A673 (cell line): Measurements from ENCODE around the gene MRPL24. TPM values are rescaled to one million over a fixed set of nuclear protein-coding genes. Genes with fewer than 3 reads are reported as not detected.

Source experiments
- BruUV-seq: library from RNA; stranded (reverse); fragments of 400-500 nt; replicated peaks from 2 replicates; lab custom pipeline; 2021; lab: Mats Ljungman, UMichigan
- CTCF ChIA-PET: fragments of 300-600 bp; sonication (Branson Sonifier 250); formaldehyde crosslinking; loops from one replicate; lab custom pipeline; 2022; ENCODE audit warnings: antibody characterized with exemption; lab: Charles Lee
- POLR2A ChIA-PET: fragments of 300-600 bp; sonication (Branson Sonifier 250); formaldehyde crosslinking; loops from one replicate; lab custom pipeline; 2022; ENCODE audit warnings: antibody characterized with exemption; ENCODE audit not compliant: low non-redundant PET; lab: Charles Lee
- DNase-seq: peaks from one replicate; pipeline ENCODE4 v3.0.0-alpha.2; 2015; ENCODE audit warnings: low spot score
- H3K27ac ChIP-seq: fragments of 200-600 bp; sonication (generic); 2 replicates; pipeline ENCODE4 v1.5.1; 2016; ENCODE audit warnings: mixed run types, low read depth, mild to moderate bottlenecking, mixed read lengths, antibody characterized with exemption, low read length; ENCODE audit not compliant: poor library complexity, severe bottlenecking
- H3K27me3 ChIP-seq: fragments of 200-600 bp; sonication (generic); replicated peaks from 2 replicates; pipeline ENCODE4 v1.6.1; 2017; ENCODE audit warnings: mixed run types, low read depth, mild to moderate bottlenecking, mixed read lengths, antibody characterized with exemption, low read length; ENCODE audit not compliant: insufficient read depth, poor library complexity
- H3K36me3 ChIP-seq: fragments of 200-600 bp; sonication (generic); 2 replicates; pipeline ENCODE4 v1.6.1; 2016; ENCODE audit warnings: mixed run types, mild to moderate bottlenecking, mixed read lengths, antibody characterized with exemption, low read length; ENCODE audit not compliant: insufficient read depth, poor library complexity, severe bottlenecking
- H3K4me1 ChIP-seq: fragments of 200-600 bp; sonication (generic); 2 replicates; pipeline ENCODE4 v1.6.1; 2017; ENCODE audit warnings: mixed run types, mild to moderate bottlenecking, mixed read lengths, antibody characterized with exemption, low read length; ENCODE audit not compliant: insufficient read depth, poor library complexity, severe bottlenecking
- H3K4me3 ChIP-seq: fragments of 200-600 bp; sonication (generic); 2 replicates; pipeline ENCODE4 v1.5.1; 2016; ENCODE audit warnings: low read depth, mixed run types, mild to moderate bottlenecking, mixed read lengths, low read length; ENCODE audit not compliant: poor library complexity, severe bottlenecking
- H3K9me3 ChIP-seq: fragments of 200-600 bp; sonication (generic); 2 replicates; pipeline ENCODE4 v1.6.1; 2016; ENCODE audit warnings: mixed run types, low read depth, mild to moderate bottlenecking, mixed read lengths, antibody characterized with exemption, low read length; ENCODE audit not compliant: poor library complexity, severe bottlenecking
- CTCF ChIP-seq: fragments of 300-800, 200-600 bp; sonication (generic); conservative IDR thresholded peaks from 2 replicates; pipeline ENCODE4 v1.5.1; 2017; ENCODE audit warnings: low read depth, mild to moderate bottlenecking, antibody characterized with exemption, low read length, moderate library complexity, mixed read lengths
- EZH2 ChIP-seq: fragments of 200-600 bp; sonication (generic); IDR thresholded peaks from 2 replicates; pipeline ENCODE4 v1.6.1; 2017; ENCODE audit warnings: borderline replicate concordance, low read depth, mild to moderate bottlenecking, mixed read lengths, antibody characterized with exemption, low read length; ENCODE audit not compliant: poor library complexity, severe bottlenecking
- intact Hi-C: fragments of 100-400 bp; cut with micrococcal nuclease; formaldehyde crosslinking; loops from one replicate; pipeline ENCODE4 v1.10.0; 2022; ENCODE audit not compliant: unreplicated experiment
- total RNA-seq: library from RNA; stranded (reverse); gene quantifications from 2 replicates; pipeline ENCODE4 v1.2.3, GENCODE V29; 2021

MRPL24 gene
- total RNA-seq, 1 experiment from 2014 or later: 85.7 TPM

GRCh38 chr1:156691665-156692440 lies 49.0 kb downstream of the MRPL24 start:
- POLR2A ChIA-PET: interaction anchor here (1.0 kb wide), 1 partner anchor 34 kb away, joined by 3 read pairs; no protein-coding TSS in a partner anchor
- Histone ChIP-seq H3K36me3 (no peaks in the 10 kb centered on the region), H3K4me3 (no peak overlapping the region), H3K27me3 (no peaks in the 10 kb centered on the region), H3K4me1 (peaks cover 22% of the 10 kb centered on the region), H3K9me3 (no peaks in the 10 kb centered on the region), H3K27ac (no peak overlapping the region)
- intact Hi-C loops: no loop called here
- TF ChIP-seq EZH2: no peak
- no peak for TF ChIP-seq CTCF
- no TSS peak for BruUV-seq
- CTCF ChIA-PET: interaction anchor here (0.6 to 4.7 kb wide), 4 partner anchors 14 to 198 kb away, joined by 3 to 117 read pairs (median 4); partner anchors contain the start of genes ISG20L2 and METTL25B
- no peak for DNase-seq

DNA sequence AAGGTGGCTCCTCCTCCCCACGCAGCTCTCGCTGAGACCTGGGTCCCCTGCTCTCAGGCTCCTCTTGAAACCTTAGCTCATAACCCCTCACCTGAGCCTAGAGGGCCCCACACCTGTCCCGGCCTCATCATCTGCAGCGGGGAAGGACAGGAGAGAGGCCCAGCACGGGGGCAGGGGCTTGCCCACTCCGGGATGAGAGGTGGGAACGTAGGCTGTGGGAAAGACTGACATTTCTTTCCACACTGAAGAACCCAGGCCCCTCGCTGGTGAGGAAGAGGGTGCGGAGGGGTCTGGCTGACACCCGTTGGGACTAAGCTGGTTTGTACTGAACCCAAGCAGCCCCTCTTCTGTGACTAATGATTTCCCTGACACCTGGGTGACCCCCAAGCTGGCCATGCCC lies 49.7 kb downstream of the MRPL24 start:
- intact Hi-C loops: no loop called here
- no peak for DNase-seq
- TF ChIP-seq CTCF (no peak), EZH2 (no peak)
- no peaks in the 10 kb centered on the region for H3K36me3 ChIP-seq
- no peak overlapping the region for H3K4me3 ChIP-seq
- no peak overlapping the region for H3K27ac ChIP-seq
- no peaks in the 10 kb centered on the region for H3K9me3 ChIP-seq
- H3K4me1 ChIP-seq: peaks cover 22% of the 10 kb centered on the region
- BruUV-seq: no TSS peak
- H3K27me3 ChIP-seq: no peaks in the 10 kb centered on the region
- ChIA-PET CTCF (interaction anchor here (0.6 to 4.7 kb wide), 5 partner anchors 15 to 199 kb away, joined by 3 to 117 read pairs (median 33); partner anchors contain the start of genes ISG20L2, METTL25B and NTRK1), POLR2A (interaction anchor here (1.0 kb wide), 1 partner anchor 34 kb away, joined by 3 read pairs; no protein-coding TSS in a partner anchor)

GRCh38 chr1:156690675-156691036 lies 50.2 kb downstream of the MRPL24 start:
- Histone ChIP-seq H3K4me1 (peaks cover 22% of the 10 kb centered on the region), H3K4me3 (no peak overlapping the region), H3K27me3 (no peaks in the 10 kb centered on the region), H3K9me3 (no peaks in the 10 kb centered on the region), H3K36me3 (no peaks in the 10 kb centered on the region), H3K27ac (no peak overlapping the region)
- CTCF ChIA-PET: interaction anchor here (1.1 to 4.7 kb wide), 8 partner anchors 8 to 209 kb away, joined by 3 to 117 read pairs (median 19); partner anchors contain the start of genes CRABP2, ISG20L2, METTL25B and NTRK1
- TF ChIP-seq CTCF: no peak
- POLR2A ChIA-PET: interaction anchor here (0.7 kb wide), 2 partner anchors 35 to 232 kb away, joined by 3 read pairs; no protein-coding TSS in a partner anchor
- BruUV-seq: no TSS peak
- DNase-seq: no peak
- intact Hi-C loops: no loop called here
